HepG2 (cell line): Measurements from ENCODE around the gene CCNF. TPM values are rescaled to one million over a fixed set of nuclear protein-coding genes. Genes with fewer than 3 reads are reported as not detected.

ENCODE experiments used
- BATF2 ChIP-seq: sonication (generic); formaldehyde crosslinking; IDR thresholded peaks from 2 replicates; pipeline ENCODE4 v1.8.0; 2022; ENCODE audit warnings: mild to moderate bottlenecking, missing genetic modification reagents, moderate library complexity
- CAMTA2 ChIP-seq: sonication (generic); formaldehyde crosslinking; IDR thresholded peaks from 2 replicates; pipeline ENCODE4 v1.4.0; 2020; ENCODE audit warnings: mild to moderate bottlenecking, missing genetic modification reagents, borderline replicate concordance
- E2F5 ChIP-seq: sonication (generic); formaldehyde crosslinking; conservative IDR thresholded peaks from 2 replicates; pipeline ENCODE4 v1.4.0; 2020; ENCODE audit warnings: missing genetic modification reagents
- LCORL ChIP-seq, 2 experiments: fragments of 450-650 bp in 1 of 2; sonication (generic) in 1 of 2; formaldehyde crosslinking in 1 of 2; IDR thresholded peaks; 2 replicates each; pipeline versions ENCODE4 v1.5.0 to v1.6.1; 2017 to 2020; ENCODE audit warnings: antibody characterized with exemption in 1 of 2, missing genetic modification reagents in 1 of 2
- MEIS2 ChIP-seq: sonication (generic); formaldehyde crosslinking; IDR thresholded peaks from 2 replicates; pipeline ENCODE4 v1.9.0; 2021; ENCODE audit warnings: mild to moderate bottlenecking, missing genetic modification reagents
- NRL ChIP-seq: sonication (generic); formaldehyde crosslinking; IDR thresholded peaks from 2 replicates; pipeline ENCODE4 v1.5.0; 2020; ENCODE audit warnings: missing genetic modification reagents, mild to moderate bottlenecking, moderate library complexity, borderline replicate concordance
- RARA ChIP-seq: IDR thresholded peaks from 2 replicates; pipeline ENCODE4 v1.6.1; 2016; ENCODE audit warnings: missing genetic modification reagents, missing compliant biosample characterization
- RBM22 ChIP-seq: fragments of 200-400 bp; formaldehyde crosslinking; optimal IDR thresholded peaks from 2 replicates; pipeline ENCODE3; 2017; ENCODE audit warnings: mild to moderate bottlenecking, low read length, moderate library complexity
- SMAD3 ChIP-seq: sonication (generic); formaldehyde crosslinking; IDR thresholded peaks from 2 replicates; pipeline ENCODE4 v1.4.0; 2020; ENCODE audit warnings: missing genetic modification reagents
- SP2 ChIP-seq: sonication (generic); formaldehyde crosslinking; IDR thresholded peaks from 2 replicates; pipeline ENCODE4 v1.5.1; 2020; ENCODE audit warnings: mild to moderate bottlenecking, missing genetic modification reagents
- TARDBP ChIP-seq: sonication (generic); formaldehyde crosslinking; IDR thresholded peaks from 2 replicates; pipeline ENCODE4 v1.8.0; 2022; ENCODE audit warnings: mild to moderate bottlenecking, missing genetic modification reagents
- THRA ChIP-seq: sonication (generic); formaldehyde crosslinking; IDR thresholded peaks from 2 replicates; pipeline ENCODE4 v1.4.0; 2020; ENCODE audit warnings: missing genetic modification reagents, borderline replicate concordance
- XRCC5 ChIP-seq: fragments of 200-400 bp; formaldehyde crosslinking; optimal IDR thresholded peaks from 2 replicates; pipeline ENCODE3; 2017; ENCODE audit warnings: mild to moderate bottlenecking, low read length
- ZNF101 ChIP-seq: sonication (generic); formaldehyde crosslinking; IDR thresholded peaks from 2 replicates; pipeline ENCODE4 v1.4.0; 2020; ENCODE audit warnings: mild to moderate bottlenecking, low read depth, missing genetic modification reagents, borderline replicate concordance
- ZNF180 ChIP-seq: sonication (generic); formaldehyde crosslinking; IDR thresholded peaks from 2 replicates; pipeline ENCODE4 v1.4.0; 2020; ENCODE audit warnings: low read depth, missing genetic modification reagents, borderline replicate concordance
- ZNF331 ChIP-seq: sonication (generic); formaldehyde crosslinking; IDR thresholded peaks from 2 replicates; pipeline ENCODE4 v1.4.0; 2020; ENCODE audit warnings: missing genetic modification reagents
- ZNF362 ChIP-seq: sonication (generic); formaldehyde crosslinking; IDR thresholded peaks from 2 replicates; pipeline ENCODE4 v1.4.0; 2020; ENCODE audit warnings: missing genetic modification reagents, mild to moderate bottlenecking, borderline replicate concordance
- ZNF432 ChIP-seq: sonication (generic); formaldehyde crosslinking; IDR thresholded peaks from 2 replicates; pipeline ENCODE4 v1.5.0; 2020; ENCODE audit warnings: missing genetic modification reagents, mild to moderate bottlenecking, borderline replicate concordance
- ZNF597 ChIP-seq: sonication (generic); formaldehyde crosslinking; IDR thresholded peaks from 2 replicates; pipeline ENCODE4 v1.5.0; 2020; ENCODE audit warnings: missing genetic modification reagents
- ZNF768 ChIP-seq: sonication (generic); formaldehyde crosslinking; IDR thresholded peaks from 2 replicates; pipeline ENCODE4 v1.4.0; 2020; ENCODE audit warnings: missing genetic modification reagents
- ZNF777 ChIP-seq: sonication (generic); formaldehyde crosslinking; IDR thresholded peaks from 2 replicates; pipeline ENCODE4 v1.4.0; 2020; ENCODE audit warnings: missing genetic modification reagents
- ZNF839 ChIP-seq: sonication (generic); formaldehyde crosslinking; IDR thresholded peaks from 2 replicates; pipeline ENCODE4 v1.4.0; 2020; ENCODE audit warnings: missing genetic modification reagents, mild to moderate bottlenecking, borderline replicate concordance
- ZSCAN20 ChIP-seq: sonication (generic); formaldehyde crosslinking; IDR thresholded peaks from 2 replicates; pipeline ENCODE4 v1.4.0; 2020; ENCODE audit warnings: missing genetic modification reagents, mild to moderate bottlenecking, borderline replicate concordance
- ZSCAN31 ChIP-seq: sonication (generic); formaldehyde crosslinking; IDR thresholded peaks from 2 replicates; pipeline ENCODE4 v1.5.0; 2020; ENCODE audit warnings: low read depth, mild to moderate bottlenecking, missing genetic modification reagents
- polyA plus RNA-seq, 8 experiments: library from polyadenylated mRNA; depleted of rRNA in 3 of 8; stranded (reverse) in 7 of 8; unstranded in 1 of 8; fragments of >200 nt; fragmentation: Illumina TruSeq in 4 of 8; extraction: Trizol in 4 of 8; gene quantifications; 2 replicates each; pipeline versions ENCODE4 v1.2.1 to v1.2.3, GENCODE V29; 2011 to 2016; ENCODE audit warnings: low read depth in 4 of 8, missing spikeins in 1 of 8, mixed read lengths in 1 of 8; ENCODE audit not compliant: insufficient read depth in 1 of 8
- total RNA-seq, 5 experiments: library from RNA; depleted of rRNA; stranded (reverse); fragments of >200 nt; fragmentation: Illumina TruSeq; extraction: Trizol; gene quantifications; 2 replicates each; pipeline ENCODE4 v1.2.3, GENCODE V29; 2016; ENCODE audit warnings: low read depth in 1 of 5
- TF ChIP-seq, protein P1 (sequence below): IDR thresholded peaks from 2 replicates; pipeline ENCODE4 v1.6.1; 2016; ENCODE audit warnings: missing compliant biosample characterization, missing genetic modification reagents, borderline replicate concordance

CCNF gene
- total and polyA plus RNA-seq, 2 of the 13 experiments (the other 11 are each of a cell fraction or from before 2014, with no cell fraction given) = 6.4 to 22.8 TPM

DNA sequence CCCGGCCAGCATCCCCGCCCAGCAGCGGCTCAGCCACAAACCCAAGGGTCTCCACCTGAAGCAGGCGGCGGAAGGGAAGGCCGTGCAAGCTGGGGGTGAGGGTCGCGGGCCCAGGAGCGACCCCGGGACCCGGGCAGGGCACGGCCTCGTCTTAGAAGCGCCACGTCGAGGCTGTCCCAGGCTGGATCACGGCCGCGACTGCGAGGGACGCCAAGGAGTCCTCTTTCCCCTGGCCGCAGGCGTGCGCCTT lies 538 bp upstream of the CCNF start (continued):
- TF ChIP-seq RBM22 (no peak), ZNF331 (peak; percentile 58; the same call in 1 of the 2 replicates), LCORL (IDR thresholded peaks at IDR 0.05) (no peak), LCORL (CRISPR knock-in tag; IDR thresholded peaks at IDR 0.05) (no peak), ZSCAN20 (CRISPR knock-in tag) (peak; percentile 84; the same call in 1 of the 2 replicates), ZNF768 (CRISPR knock-in tag) (peak; percentile 46; the same call in 1 of the 2 replicates), ZNF101 (CRISPR knock-in tag) (no peak), CAMTA2 (CRISPR knock-in tag) (no peak), SP2 (no peak), ZNF362 (no peak), ZNF777 (CRISPR knock-in tag) (peak; percentile 98), E2F5 (CRISPR knock-in tag) (no peak), TARDBP (CRISPR knock-in tag) (no peak), NRL (CRISPR knock-in tag) (peak; percentile 49; the same call in 1 of the 2 replicates), ZNF432 (CRISPR knock-in tag) (no peak), ZNF597 (CRISPR knock-in tag) (no peak), THRA (no peak), RARA (CRISPR knock-in tag) (peak; percentile 5; the same call in 1 of the 2 replicates), ZNF839 (no peak), ZNF180 (CRISPR knock-in tag) (no peak), BATF2 (CRISPR knock-in tag) (no peak), ZSCAN31 (CRISPR knock-in tag) (no peak), XRCC5 (no peak), MEIS2 (0 out of 2 replicates have a peak, but pooled peaks have one; percentile 17), SMAD3 (CRISPR knock-in tag) (no peak)
- TF ChIP-seq, protein P1, sequence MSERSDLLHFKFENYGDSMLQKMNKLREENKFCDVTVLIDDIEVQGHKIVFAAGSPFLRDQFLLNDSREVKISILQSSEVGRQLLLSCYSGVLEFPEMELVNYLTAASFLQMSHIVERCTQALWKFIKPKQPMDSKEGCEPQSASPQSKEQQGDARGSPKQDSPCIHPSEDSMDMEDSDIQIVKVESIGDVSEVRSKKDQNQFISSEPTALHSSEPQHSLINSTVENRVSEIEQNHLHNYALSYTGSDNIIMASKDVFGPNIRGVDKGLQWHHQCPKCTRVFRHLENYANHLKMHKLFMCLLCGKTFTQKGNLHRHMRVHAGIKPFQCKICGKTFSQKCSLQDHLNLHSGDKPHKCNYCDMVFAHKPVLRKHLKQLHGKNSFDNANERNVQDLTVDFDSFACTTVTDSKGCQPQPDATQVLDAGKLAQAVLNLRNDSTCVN (CRISPR knock-in tag) = no peak
